Measurements from ENCODE around the gene SMPD1.

Gene SMPD1

DNA sequence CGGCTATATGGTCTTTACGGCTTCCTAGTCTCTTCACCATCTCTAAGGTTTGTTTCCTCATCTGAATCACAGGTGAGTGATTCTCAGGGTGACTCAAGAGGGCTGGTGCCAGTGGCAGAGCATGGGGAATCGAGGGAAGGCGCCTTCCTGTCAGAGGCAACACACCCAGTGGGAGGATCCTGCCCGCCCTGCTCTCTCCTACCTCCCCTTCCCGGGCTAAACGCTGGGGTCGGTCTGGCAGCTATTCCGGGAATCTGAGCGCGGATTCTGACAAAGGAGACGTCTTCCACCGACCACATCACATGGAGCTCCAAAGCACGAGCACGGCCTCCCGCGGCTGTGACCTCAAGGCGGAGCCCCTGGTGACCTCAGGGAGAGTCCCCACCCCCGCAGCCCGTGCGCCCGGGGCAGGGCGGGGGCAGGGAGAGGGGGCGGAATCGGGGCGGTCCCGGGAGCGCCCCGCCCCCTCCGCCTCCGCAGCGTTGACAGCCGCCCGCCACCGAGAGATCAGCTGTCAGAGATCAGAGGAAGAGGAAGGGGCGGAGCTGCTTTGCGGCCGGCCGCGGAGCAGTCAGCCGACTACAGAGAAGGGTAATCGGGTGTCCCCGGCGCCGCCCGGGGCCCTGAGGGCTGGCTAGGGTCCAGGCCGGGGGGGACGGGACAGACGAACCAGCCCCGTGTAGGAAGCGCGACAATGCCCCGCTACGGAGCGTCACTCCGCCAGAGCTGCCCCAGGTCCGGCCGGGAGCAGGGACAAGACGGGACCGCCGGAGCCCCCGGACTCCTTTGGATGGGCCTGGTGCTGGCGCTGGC lies at the start of gene SMPD1:
Gene SMPD1, plus strand, starts transcription at position 570 of the 813 bp plus-strand sequence. Its CDS starts 125 bp downstream, at position 695.
- H3K27me3 ChIP-seq (ENCODE audit: low read depth, low read length) = no peaks in the 10 kb centered on the region
- H3K4me2 ChIP-seq (ENCODE audit: low read length) = peak within 1 kb of the TSS; percentile 94
- peak within 1 kb of the TSS; percentile 77 for H2AFZ ChIP-seq (ENCODE audit: low read depth, low read length)
- peak within 1 kb of the TSS; percentile 81 for H3K4me3 ChIP-seq (ENCODE audit: low read length)
- no peaks in the 10 kb centered on the region for H3K79me2 ChIP-seq (ENCODE audit: low read length)
- H3K9me3 ChIP-seq (ENCODE audit: insufficient read depth, low read length) = no peaks in the 10 kb centered on the region
- peak within 1 kb of the TSS; percentile 18 for H3K27ac ChIP-seq (ENCODE audit: low read length)
- H4K20me1 ChIP-seq (ENCODE audit: insufficient read depth, low read length) = no peaks in the 10 kb centered on the region
- H3K4me1 ChIP-seq (ENCODE audit: low read length) = peaks cover 12% of the 10 kb centered on the region
- peak within 1 kb of the TSS; percentile 66 for H3K9ac ChIP-seq (ENCODE audit: low read length)
- TF ChIP-seq EZH2phosphoT487 (IDR thresholded peaks at IDR 0.05; ENCODE audit: low read depth) (no peak), CTCF (IDR thresholded peaks at IDR 0.05; ENCODE audit: low read depth, low read length) (no peak)
- H3K36me3 ChIP-seq (replicated peaks; ENCODE audit: low read depth, low read length) = no peaks in the 10 kb centered on the region

DNA sequence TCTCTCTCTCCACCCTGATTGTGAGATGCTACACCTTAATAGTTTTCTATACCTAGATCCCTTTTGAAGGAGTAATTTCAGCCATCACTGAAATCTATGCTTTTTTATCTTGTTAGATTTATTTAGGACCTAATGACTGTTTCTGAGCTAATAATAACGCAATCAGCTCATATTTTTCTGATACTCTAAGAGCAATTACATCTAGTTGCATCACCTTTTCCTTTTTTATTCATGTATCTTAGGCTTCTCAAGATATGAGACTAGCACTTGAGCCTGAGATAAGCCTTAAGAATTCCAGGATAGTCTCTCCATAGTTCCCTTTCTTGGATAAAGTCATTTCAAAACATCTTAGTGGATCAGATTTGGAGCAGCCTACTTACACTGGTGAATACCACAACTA lies 44.9 kb upstream of the SMPD1 start:
- no peak for TF ChIP-seq EZH2phosphoT487 (IDR thresholded peaks at IDR 0.05; ENCODE audit: low read depth)
- TF ChIP-seq CTCF (IDR thresholded peaks at IDR 0.05; ENCODE audit: low read depth, low read length) = no peak
- Histone ChIP-seq H3K9ac (ENCODE audit: low read length) (no peak overlapping the region), H3K79me2 (ENCODE audit: low read length) (no peaks in the 10 kb centered on the region), H4K20me1 (ENCODE audit: insufficient read depth, low read length) (no peaks in the 10 kb centered on the region), H3K27ac (ENCODE audit: low read length) (no peak overlapping the region), H3K4me2 (ENCODE audit: low read length) (no peak overlapping the region), H3K36me3 (replicated peaks; ENCODE audit: low read depth, low read length) (no peaks in the 10 kb centered on the region), H3K4me3 (ENCODE audit: low read length) (no peak overlapping the region), H2AFZ (ENCODE audit: low read depth, low read length) (no peak overlapping the region), H3K9me3 (ENCODE audit: insufficient read depth, low read length) (no peaks in the 10 kb centered on the region), H3K27me3 (ENCODE audit: low read depth, low read length) (peaks cover 7% of the 10 kb centered on the region; the same call in 1 of the 2 replicates), H3K4me1 (ENCODE audit: low read length) (peaks cover 14% of the 10 kb centered on the region)

DNA sequence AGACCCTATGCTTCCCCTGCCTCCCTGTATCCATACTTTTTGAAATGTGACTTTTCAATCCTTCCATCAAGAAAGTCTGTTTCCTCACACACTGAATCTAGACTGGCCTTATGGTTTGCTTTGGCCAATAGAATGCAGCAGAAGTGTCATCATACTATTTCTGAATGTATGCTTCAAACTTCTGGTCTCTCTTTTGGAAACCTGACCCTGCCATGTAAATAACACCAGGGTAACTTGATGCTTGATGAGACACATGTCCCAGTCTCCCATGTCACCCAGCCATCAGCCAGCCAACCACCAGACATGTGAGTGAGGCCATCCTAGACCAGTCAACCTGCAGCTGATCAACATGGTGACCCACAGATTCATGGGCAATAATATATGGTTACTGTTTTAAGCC lies 40.2 kb upstream of the SMPD1 start:
- Histone ChIP-seq H3K9me3 (ENCODE audit: insufficient read depth, low read length) (no peaks in the 10 kb centered on the region), H2AFZ (ENCODE audit: low read depth, low read length) (no peak overlapping the region), H3K4me2 (ENCODE audit: low read length) (no peak overlapping the region), H4K20me1 (ENCODE audit: insufficient read depth, low read length) (no peaks in the 10 kb centered on the region), H3K36me3 (replicated peaks; ENCODE audit: low read depth, low read length) (no peaks in the 10 kb centered on the region), H3K4me3 (ENCODE audit: low read length) (no peak overlapping the region), H3K79me2 (ENCODE audit: low read length) (no peaks in the 10 kb centered on the region), H3K4me1 (ENCODE audit: low read length) (peaks cover 14% of the 10 kb centered on the region), H3K27ac (ENCODE audit: low read length) (no peak overlapping the region), H3K27me3 (ENCODE audit: low read depth, low read length) (peaks cover 27% of the 10 kb centered on the region; the same call in 1 of the 2 replicates), H3K9ac (ENCODE audit: low read length) (no peak overlapping the region)
- no peak for TF ChIP-seq EZH2phosphoT487 (IDR thresholded peaks at IDR 0.05; ENCODE audit: low read depth)

GRCh38 chr11:6350486-6350885 lies 39.8 kb upstream of the SMPD1 start:
- no peaks in the 10 kb centered on the region for H4K20me1 ChIP-seq (ENCODE audit: insufficient read depth, low read length)
- H3K27me3 ChIP-seq (ENCODE audit: low read depth, low read length) = peaks cover 27% of the 10 kb centered on the region; the same call in 1 of the 2 replicates
- no peak overlapping the region for H3K4me3 ChIP-seq (ENCODE audit: low read length)
- H3K27ac ChIP-seq (ENCODE audit: low read length) = no peak overlapping the region
- TF ChIP-seq EZH2phosphoT487 (IDR thresholded peaks at IDR 0.05; ENCODE audit: low read depth) (no peak), CTCF (IDR thresholded peaks at IDR 0.05; ENCODE audit: low read depth, low read length) (no peak)
- no peak overlapping the region for H2AFZ ChIP-seq (ENCODE audit: low read depth, low read length)
- H3K4me2 ChIP-seq (ENCODE audit: low read length) = no peak overlapping the region
- H3K4me1 ChIP-seq (ENCODE audit: low read length) = peaks cover 11% of the 10 kb centered on the region
- H3K9me3 ChIP-seq (ENCODE audit: insufficient read depth, low read length) = no peaks in the 10 kb centered on the region
- no peak overlapping the region for H3K9ac ChIP-seq (ENCODE audit: low read length)
- H3K79me2 ChIP-seq (ENCODE audit: low read length) = no peaks in the 10 kb centered on the region
- no peaks in the 10 kb centered on the region for H3K36me3 ChIP-seq (replicated peaks; ENCODE audit: low read depth, low read length)

All from OCI-LY3 (cell line).